HG03135 (cell line): ENCODE measurements around the gene EVL.

Source experiments
- ATAC-seq: cut with Tn5 transposase; IDR thresholded peaks from one replicate; pipeline ENCODE4 v1.9.1; 2021; ENCODE audit warnings: mild to moderate bottlenecking, moderate library complexity; ENCODE audit not compliant: unreplicated experiment

EVL gene

DNA sequence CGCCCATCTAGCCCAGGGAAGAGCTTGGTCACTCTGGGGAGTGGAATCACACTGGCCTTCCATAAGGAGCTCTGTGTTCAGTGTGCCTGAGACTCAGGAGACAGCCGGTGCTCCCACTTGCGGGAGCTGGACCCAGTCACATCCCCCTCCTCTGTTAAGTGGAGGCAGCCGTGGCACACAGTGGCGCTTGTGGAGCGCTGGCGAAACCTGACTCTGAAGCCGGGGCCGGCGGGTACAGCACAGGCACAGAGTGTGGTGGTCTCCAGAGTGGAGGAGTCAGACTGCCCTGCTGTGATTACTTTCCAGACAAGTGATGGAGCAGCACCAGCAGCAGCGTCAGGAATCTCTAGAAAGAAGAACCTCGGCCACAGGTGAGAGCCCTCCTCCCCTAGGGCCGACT is 61.2 kb downstream of the EVL start:
- no peak for ATAC-seq

DNA sequence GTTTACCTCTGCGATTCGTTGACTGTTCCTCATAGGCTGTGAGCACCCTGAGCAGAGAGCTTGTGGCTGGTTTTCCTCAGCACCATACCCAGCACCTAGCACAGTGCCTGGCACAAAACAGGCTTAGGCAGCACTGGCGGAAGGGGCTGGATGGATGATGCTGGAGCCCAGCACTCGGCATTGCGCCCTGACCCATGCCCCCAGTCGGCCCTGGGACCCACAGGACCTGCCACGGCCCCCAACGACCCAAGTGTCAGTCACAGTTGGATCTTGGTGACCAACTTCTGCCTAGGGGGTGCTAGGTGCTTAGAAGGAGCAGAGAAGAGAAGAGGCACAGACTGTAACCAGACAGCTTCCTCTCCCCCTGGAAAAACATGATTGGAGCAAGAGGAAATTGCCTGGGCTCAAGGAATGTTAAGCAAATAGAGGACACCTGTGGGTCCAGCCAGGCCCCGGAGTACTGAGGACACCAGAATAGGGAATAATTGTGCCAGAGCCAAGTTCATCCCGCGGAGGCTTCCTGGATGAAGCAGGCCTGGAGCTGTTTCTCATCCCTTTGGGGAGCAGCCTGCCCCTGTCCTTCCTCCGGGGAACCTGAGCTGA is 62.7 kb downstream of the EVL start:
- ATAC-seq, result no peak

DNA sequence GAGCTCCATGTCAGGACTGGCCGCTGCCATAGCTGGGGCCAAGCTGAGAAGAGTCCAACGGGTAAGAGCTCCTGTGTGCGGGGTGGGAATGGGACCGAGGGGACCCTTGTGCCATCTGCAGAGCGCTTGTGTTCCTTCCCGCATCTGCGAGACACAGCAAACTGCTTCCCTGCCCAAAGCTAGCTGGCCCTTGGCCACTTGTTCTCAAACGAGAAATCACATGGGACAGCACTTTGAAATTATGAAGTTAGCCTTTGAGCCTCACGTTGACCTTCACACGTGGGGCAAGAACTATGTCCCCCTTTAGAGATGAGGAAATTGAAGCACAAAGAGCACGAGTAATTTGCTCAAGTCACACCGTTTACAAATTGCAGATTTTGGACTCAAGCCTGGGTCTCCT is 63.5 kb downstream of the EVL start:
- no peak for ATAC-seq

DNA sequence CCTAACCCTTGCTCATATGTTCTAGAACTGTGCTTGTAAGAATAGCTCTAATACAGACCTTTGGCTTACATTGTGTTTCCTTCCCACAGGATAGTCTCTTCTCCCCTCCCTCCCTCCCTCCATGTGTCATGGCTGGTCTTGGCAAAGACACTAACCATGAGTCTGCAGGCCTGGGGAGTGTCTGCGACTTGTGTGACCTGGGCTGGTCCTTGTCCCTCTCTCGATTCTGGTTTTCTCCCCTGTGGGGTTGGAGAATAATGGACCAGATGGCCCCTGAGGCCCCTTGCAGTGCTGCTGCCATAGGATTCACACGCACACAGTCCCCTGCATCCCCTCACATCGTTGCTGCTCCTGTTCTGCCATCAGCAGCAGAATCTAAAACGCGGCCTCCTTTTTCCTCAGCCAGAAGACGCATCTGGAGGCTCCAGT is 64.0 kb downstream of the EVL start:
- no peak for ATAC-seq

DNA sequence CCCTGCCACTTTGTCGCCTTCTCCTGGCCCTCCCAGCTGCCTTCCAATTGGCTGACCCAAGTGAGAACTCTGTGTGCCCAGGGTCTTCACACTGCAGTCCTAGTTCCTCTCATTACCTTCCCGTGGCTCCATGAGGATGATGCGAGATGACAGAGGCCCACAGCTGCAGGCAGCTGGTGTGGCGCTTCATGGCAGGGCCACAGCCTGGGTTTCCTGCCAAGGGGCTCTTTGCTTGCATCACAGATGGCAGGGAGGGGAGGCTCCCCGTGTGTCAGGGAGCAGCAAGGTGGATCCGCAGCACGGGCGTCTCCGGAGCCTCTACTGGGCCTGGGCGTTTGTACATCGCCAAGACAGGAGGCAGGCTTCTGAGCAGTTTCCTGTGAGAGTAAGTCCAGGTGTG is 65.3 kb downstream of the EVL start:
- no peak for ATAC-seq

DNA sequence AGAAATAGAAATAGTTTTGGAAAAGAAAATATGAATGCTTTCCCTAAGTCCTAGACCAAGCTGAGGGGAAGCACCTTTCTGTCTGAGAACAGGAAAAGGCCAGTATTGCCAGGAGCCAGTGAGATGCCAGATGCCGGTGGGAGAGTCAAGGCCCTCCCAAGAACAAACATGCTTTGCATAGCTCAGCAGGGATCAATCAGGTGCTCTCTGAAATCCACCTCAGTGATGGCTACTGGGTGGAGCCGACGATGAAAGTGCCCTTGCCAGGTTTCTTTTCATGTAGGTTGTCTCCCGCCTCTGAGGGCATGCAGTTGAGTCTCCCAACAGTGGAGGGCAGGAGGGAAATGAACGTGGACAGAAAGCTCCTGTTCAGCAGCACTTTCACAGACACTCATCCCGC is 66.0 kb downstream of the EVL start:
- ATAC-seq, result no peak

DNA sequence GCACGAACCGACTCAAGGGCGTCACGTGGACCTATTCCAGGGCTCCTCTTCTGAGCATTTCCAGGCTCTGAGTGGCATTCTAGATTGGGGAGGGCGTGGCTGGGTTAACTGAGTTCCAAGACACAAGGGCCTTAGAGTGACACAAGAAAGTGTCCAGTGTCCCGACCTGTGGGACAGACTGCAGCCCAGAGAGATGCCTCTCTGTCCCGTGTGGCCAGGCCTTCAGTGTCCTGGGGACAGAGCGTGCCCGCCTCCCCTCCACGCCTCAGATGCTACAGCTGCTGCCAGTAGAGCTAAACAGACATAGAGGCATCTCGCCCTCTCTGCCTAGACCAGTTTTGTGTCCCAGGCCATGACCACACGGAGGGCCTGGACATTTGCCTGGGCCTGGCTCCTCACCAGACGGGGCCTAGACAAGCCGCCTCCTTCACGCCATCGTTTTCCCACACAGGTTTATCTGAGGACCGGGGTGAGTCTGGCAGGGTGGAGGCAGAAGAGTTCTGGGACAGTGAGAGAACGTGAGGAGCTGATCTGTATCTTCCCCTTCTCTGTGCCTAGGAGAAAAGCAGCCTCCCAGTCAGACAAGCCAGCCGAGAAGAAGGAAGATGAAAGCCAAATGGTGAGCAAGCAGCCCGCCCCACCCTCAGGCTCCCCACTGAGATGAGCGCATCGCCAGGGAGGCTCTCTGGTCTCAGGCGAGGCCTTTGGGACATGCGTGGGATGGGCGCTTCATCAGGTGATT is 67.1 kb downstream of the EVL start:
- ATAC-seq, result no peak

DNA sequence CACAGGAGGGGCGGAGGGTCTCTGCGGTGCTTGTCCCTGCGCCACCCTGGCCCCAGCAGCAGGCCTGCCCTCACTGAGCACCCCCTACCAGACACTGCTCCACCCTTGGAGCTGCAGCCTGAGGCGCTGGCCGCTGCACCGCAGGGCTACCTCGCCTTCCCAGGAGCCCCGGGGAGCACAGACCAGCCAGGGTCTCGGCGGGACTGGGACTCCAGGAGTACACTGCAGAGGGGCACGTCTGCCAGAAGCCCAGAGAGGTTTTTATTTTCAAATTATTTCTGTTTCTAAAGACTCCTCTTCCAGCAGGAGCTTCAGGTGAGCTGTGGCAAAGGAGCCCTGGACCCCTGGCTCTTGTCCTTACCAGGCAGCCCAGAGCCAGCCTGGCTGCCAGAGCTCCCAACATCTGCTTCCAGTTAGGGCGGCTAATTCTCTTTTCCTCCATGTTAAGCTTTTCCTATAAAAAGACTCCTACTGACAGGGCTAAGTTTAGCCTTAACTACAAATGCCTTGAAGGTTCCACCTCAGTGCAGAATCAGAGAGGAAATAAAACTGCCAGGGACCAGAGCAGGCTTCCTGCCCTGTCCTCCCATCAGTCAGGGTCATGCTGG is 67.8 kb downstream of the EVL start:
- ATAC-seq, result no peak

DNA sequence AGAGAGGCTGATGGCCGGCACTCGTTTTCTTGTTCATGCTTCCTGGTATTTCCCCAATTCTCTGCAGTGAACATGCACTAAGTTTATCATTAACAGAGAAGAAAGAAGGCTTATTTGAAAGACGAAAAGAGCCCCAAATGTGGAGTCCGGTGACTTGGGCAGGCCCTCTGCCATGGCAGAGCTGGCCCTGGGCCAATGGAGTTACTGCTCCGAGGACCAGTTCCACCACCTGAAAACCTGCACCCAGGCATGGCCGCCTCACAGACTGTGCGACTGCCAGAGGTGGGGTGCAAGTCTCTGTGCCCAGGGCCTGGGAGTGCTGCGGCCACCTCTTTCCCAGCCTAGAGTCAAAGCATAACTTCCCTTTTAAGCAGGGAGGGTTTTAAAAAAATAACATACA is 69.4 kb downstream of the EVL start:
- no peak for ATAC-seq

DNA sequence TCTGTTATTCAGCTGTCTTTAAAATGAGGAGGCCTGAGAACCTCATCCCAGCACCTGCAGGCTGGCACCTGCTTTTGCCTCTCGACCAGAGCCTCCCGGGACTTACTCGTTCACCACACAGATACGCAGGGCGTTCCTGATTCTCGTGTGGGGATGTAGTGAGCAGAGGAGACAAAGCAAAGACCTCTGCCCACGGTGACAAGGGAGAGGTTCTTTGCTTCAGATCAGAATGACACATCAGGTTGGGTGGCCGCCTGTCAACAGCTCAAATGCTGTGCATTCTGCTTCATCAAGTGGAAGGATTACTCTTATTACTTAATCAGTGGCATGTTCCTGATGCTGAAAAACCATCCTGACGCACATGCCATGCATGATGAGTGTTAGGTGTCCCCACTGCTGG is 69.9 kb downstream of the EVL start:
- ATAC-seq, result no peak

DNA sequence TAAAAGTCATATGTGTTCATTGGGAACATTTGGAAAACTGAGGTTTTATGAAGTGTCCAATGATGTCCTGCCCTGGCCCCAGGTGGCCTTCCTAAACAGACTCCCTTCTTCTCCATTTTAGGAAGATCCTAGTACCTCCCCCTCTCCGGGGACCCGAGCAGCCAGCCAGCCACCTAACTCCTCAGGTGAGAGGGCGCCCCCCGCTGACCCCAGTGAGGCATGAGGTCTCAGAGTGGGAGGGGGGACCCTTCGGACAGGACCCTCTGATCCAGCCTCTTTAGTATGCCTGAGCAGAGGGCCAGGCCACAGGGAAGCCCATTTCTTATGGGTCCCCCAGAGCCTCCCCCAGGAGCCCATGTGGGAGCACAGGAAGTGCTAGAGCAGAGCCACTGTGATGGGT is 70.6 kb downstream of the EVL start:
- ATAC-seq, result no peak

DNA sequence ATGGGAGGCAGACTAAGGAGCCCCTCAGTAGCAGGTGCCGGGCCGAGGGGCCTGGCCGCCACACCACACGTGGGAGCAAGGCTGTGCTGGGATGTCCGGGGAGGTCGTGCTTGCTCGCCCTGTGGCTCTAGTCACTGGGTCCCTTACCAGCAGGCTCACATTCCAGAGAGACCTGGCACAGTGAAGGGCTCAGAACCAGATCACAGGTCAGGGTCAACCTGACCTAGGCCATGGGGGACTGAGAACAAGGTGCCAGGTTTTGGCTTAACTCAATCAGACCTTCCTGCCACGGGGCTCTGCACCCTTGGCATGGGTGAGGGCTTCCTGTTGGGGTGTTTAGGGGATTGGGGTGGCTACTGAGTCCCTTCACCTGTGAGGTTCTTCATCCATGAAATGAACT is 72.0 kb downstream of the EVL start:
- ATAC-seq, result no peak

DNA sequence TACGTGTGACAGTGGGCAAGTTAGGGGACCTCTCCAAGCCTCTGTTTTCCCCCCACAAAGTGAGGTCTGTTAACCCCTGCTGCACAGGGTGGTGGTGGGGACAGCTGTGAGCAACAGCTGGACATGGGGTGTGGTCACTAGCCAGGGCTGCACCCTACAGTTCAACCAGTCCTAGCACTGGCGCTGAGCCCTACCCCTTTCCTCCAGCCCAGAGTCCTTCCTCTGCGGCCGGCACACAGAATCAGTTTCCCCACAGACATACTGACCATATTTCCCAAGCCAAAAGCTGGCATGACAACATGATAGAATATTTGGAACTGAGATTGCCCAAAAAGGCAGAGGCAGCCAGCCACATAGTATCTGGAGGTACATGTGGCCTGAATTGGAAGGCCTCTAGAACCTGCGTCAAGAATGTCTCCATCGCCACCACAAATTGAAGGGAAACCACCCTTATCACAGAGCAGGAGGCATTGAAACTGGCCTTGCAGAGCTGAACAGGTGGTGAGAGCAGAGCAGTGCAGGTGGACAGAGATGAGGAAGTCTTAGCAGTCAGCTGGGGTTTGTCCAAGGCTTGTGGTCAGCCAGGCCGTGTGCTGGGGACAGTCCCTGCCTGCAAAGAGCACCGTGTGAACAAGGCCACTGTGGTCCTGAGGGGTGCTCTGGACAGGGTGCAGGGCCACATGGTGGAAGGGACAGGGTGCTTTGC is 73.0 kb downstream of the EVL start:
- no peak for ATAC-seq

DNA sequence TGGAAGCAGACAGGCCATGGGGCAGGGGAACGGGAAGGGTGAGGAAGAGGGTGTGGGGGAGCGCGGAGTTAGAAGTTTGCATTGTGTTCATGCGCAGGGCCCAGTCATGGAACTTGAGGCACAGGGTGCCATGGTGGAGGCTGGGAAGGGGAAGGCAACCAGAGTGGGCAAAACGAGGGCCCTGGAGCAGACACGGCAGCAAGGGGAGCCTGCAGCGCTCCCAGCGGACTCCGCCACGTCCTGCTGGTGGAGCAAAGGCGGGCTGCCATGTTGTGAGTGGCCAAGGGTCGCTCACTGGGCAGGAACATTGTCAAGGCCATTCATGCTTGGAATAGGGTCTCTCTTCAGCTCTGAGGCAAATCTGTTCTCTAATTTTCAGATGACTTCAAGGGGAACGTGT is 73.7 kb downstream of the EVL start:
- no peak for ATAC-seq

DNA sequence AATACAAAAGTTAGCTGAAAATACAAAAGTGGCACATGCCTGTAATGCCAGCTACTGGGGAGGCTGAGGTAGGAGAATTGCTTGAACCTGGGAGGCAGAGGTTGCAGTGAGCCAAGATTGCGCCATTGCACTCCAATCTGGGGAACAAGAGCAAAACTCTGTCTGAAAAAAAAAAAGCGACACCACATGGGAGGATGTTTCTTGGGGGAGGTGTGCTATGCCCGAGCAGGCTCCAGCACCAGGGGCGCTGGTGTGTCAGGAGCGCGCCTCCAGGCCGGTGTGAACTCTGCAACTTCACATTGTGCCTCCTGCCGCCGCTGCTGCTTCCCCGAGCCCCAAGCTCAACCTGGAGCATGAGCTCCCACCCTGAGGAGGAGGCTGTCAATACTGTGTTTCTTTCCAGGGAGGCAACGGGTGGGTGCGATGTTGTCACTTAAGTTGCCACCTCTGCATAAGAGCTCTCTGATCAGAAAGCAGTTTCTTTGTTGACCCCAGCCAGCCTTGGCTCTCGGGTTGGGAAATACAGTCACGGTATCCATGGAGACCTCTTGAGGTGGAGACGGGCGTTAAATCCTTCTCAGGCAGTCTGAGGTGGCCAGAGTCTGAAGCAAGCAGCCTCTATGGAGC is 75.3 kb downstream of the EVL start:
- no peak for ATAC-seq

DNA sequence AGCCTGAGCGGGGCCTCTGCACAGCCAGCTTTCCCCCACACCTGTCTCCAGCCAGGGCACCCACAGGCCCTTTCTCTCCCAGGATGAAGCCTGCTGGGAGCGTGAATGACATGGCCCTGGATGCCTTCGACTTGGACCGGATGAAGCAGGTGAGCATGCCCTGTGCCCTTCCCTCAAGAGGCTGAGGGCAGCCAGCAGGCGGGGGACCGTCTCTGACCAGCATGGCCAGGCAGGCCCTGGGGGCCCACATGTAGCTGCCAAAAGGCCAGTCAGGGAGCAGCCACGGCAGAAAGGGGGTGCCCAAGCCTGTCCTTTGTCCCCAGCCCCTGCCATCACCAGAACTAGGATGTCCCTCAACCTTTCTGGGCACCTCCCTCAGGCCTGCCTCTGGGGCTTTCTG is 75.9 kb downstream of the EVL start:
- ATAC-seq, result no peak

DNA sequence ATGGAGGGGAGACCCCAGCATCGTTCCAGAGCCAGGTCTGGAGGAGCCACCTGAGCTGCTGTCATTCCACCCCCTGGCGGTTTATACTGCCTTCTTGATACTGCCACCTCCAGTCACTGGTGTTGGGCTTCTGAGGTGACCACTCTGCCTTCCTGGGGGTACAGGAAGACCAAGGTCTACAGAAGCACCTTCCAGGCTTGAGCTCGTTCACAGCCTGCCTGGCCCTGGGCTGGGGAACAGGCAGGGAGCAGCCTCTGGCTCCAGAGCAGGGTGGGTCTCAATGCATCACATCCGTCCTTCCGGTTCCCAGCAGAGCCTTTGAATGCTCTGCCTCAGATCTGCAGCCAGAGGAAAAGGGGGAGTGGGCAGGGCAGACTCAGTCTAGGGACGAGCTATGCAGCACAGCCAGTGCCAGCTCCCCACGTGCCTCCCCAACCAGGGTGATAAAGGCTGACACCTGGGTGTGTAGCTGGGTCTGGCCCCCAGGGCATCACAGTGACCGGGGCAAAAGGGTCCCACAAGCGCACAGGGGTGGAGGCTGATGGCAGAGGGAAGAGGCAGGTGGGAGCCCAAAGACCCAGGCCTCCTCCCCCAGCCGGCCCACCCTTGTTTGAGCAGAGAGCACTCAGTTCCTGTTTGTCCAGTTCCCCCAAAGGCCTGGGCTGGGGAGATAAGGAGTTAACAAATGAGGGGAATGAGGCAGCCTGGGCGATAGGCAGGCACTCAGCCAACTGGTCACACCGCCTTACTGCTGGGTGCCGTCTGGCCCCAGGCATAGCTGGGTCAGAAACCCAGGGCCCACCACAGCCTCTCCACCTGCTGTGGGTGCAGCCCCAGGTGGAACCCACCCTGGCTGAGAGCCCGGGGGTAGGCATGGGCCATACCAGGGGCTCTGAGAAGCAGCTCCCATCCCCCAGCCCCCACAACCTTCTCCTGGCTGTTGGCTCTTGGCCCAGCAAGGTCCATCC is 77.1 kb downstream of the EVL start:
- no peak for ATAC-seq

DNA sequence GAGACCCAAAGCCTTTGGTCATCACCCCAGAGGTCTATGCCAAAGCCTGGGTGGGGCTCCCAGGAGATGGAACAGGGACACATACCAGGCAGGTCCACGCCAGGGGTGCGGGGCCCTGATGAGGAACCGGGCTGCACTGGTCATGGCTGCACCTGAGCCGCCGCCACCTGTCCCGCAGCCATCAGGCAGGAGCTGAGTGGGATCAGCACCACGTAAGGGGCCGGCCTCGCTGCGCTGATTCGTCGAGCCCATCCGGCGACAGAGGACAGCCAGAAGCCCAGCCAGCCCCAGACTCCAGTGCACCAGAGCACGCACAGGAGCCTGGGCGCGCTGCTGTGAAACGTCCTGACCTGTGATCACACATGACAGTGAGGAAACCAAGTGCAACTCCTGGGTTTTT is 78.3 kb downstream of the EVL start:
- no peak for ATAC-seq

DNA sequence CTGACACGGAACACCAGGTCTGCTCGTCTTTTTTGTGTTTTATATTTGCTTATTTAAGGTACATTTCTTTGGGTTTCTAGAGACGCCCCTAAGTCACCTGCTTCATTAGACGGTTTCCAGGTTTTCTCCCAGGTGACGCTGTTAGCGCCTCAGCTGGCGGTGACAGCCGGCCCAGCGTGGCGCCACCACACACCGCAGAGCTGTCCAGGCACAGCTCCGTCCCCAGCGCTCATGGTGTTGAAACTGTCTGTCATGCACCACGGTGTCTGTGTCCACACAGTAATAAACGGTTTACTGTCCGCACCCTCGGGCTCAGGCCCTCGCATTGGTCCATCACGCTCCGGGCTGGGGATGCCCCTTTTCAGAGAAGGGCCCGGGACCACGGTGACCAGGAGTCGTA is 78.7 kb downstream of the EVL start:
- ATAC-seq, result no peak

DNA sequence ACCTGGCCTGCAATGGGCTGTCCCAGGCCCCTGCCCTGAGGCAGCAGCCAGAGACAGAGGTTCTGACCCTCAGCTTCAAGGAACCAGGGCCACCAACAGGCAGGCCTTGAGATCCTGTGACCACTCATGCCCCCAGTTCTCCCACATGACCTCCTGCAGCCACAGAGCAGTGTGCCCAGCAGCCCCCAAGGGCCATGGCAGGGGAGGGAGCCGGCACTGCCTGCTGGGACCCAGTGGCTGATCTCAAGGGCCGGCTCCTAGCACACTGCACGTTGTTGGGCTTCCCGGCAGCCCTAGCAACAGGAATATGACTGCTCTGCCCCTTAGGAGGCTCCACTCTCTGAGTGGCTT is 79.4 kb downstream of the EVL start:
- no peak for ATAC-seq
